ENCODE results near the gene SLC6A7. TPM values are rescaled to one million over a fixed set of nuclear protein-coding genes. Genes with fewer than 3 reads are reported as not detected.

SLC6A7 gene
- polyA plus RNA-seq, 1 donor from 2014 or later, result not detected

- Mint-ChIP-seq H3K27ac (no peak overlapping the region), H3K36me3 (no peaks in the 10 kb centered on the region), H3K4me1 (no peaks in the 10 kb centered on the region), H3K9me3 (no peaks in the 10 kb centered on the region), H3K27me3 (peaks cover 25% of the 10 kb centered on the region), H3K4me3 (no peak overlapping the region)
These were observed 3.0 kb upstream of the SLC6A7 start for GRCh38 chr5:150186897-150187296.

- Mint-ChIP-seq H3K4me3 (no peak overlapping the region), H3K9me3 (no peaks in the 10 kb centered on the region), H3K4me1 (no peaks in the 10 kb centered on the region), H3K36me3 (peaks cover 1% of the 10 kb centered on the region), H3K27me3 (peaks cover 29% of the 10 kb centered on the region), H3K27ac (no peak overlapping the region)
These were observed 1.6 kb upstream of the SLC6A7 start for GRCh38 chr5:150188146-150188842.

GRCh38 chr5:150189326-150189725 is 536 bp upstream of the SLC6A7 start:
- Mint-ChIP-seq H3K4me3 (no peak overlapping the region), H3K4me1 (no peaks in the 10 kb centered on the region), H3K36me3 (peaks cover 1% of the 10 kb centered on the region), H3K9me3 (no peaks in the 10 kb centered on the region), H3K27me3 (peaks cover 29% of the 10 kb centered on the region), H3K27ac (no peak overlapping the region)

GRCh38 chr5:150190503-150190979 is 679 bp downstream of the SLC6A7 start:
- Mint-ChIP-seq H3K27me3 (peaks cover 32% of the 10 kb centered on the region), H3K4me1 (no peaks in the 10 kb centered on the region), H3K9me3 (no peaks in the 10 kb centered on the region), H3K27ac (no peak overlapping the region), H3K4me3 (no peak overlapping the region), H3K36me3 (peaks cover 1% of the 10 kb centered on the region)

GRCh38 chr5:150190987-150191386 is 1.1 kb downstream of the SLC6A7 start:
- peaks cover 32% of the 10 kb centered on the region for H3K27me3 Mint-ChIP-seq
- H3K27ac Mint-ChIP-seq, result no peak overlapping the region
- no peaks in the 10 kb centered on the region for H3K4me1 Mint-ChIP-seq

GRCh38 chr5:150192462-150192861 is 2.6 kb downstream of the SLC6A7 start:
- H3K36me3 Mint-ChIP-seq, result peaks cover 1% of the 10 kb centered on the region

More at GRCh38 chr5:150190987-150191386, 1.1 kb downstream of the SLC6A7 start:
- Mint-ChIP-seq H3K4me3 (no peak overlapping the region), H3K9me3 (no peaks in the 10 kb centered on the region), H3K36me3 (peaks cover 1% of the 10 kb centered on the region)

GRCh38 chr5:150195736-150196485 is 6.0 kb downstream of the SLC6A7 start:
- H3K4me3 Mint-ChIP-seq, result no peak overlapping the region

More at GRCh38 chr5:150192462-150192861, 2.6 kb downstream of the SLC6A7 start:
- Mint-ChIP-seq H3K27me3 (peaks cover 29% of the 10 kb centered on the region), H3K4me3 (no peak overlapping the region), H3K4me1 (no peaks in the 10 kb centered on the region), H3K27ac (no peak overlapping the region), H3K9me3 (no peaks in the 10 kb centered on the region)

GRCh38 chr5:150196514-150196913 is 6.7 kb downstream of the SLC6A7 start:
- Mint-ChIP-seq H3K4me3 (no peak overlapping the region), H3K27ac (no peak overlapping the region), H3K4me1 (no peaks in the 10 kb centered on the region), H3K9me3 (peaks cover 0 to 5% (median 0%) of the 10 kb centered on the region in 3 donors), H3K36me3 (peaks cover 1% of the 10 kb centered on the region), H3K27me3 (peaks cover 16% of the 10 kb centered on the region)

More at GRCh38 chr5:150195736-150196485, 6.0 kb downstream of the SLC6A7 start:
- peak overlapping the region in 1 of 3 donors; percentile 35 for H3K27ac Mint-ChIP-seq
- H3K4me1 Mint-ChIP-seq, result no peaks in the 10 kb centered on the region
- H3K9me3 Mint-ChIP-seq, result peaks cover 0 to 5% (median 0%) of the 10 kb centered on the region in 3 donors
- H3K36me3 Mint-ChIP-seq, result peaks cover 1% of the 10 kb centered on the region
- H3K27me3 Mint-ChIP-seq, result peaks cover 20% of the 10 kb centered on the region

GRCh38 chr5:150196986-150197385 is 7.1 kb downstream of the SLC6A7 start:
- no peaks in the 10 kb centered on the region for H3K4me1 Mint-ChIP-seq
- H3K4me3 Mint-ChIP-seq, result no peak overlapping the region
- H3K27me3 Mint-ChIP-seq, result peaks cover 16% of the 10 kb centered on the region
- H3K9me3 Mint-ChIP-seq, result peaks cover 0 to 5% (median 0%) of the 10 kb centered on the region in 3 donors
- no peak overlapping the region for H3K27ac Mint-ChIP-seq
- peaks cover 1% of the 10 kb centered on the region for H3K36me3 Mint-ChIP-seq

- peaks cover 13% of the 10 kb centered on the region for H3K27me3 Mint-ChIP-seq
- H3K4me3 Mint-ChIP-seq, result no peak overlapping the region
- H3K4me1 Mint-ChIP-seq, result no peaks in the 10 kb centered on the region
- H3K27ac Mint-ChIP-seq, result no peak overlapping the region
- H3K36me3 Mint-ChIP-seq, result no peaks in the 10 kb centered on the region
- H3K9me3 Mint-ChIP-seq, result peaks cover 0 to 5% (median 0%) of the 10 kb centered on the region in 3 donors
These were observed 7.6 kb downstream of the SLC6A7 start for GRCh38 chr5:150197476-150197875.

GRCh38 chr5:150202501-150202900 is 12.6 kb downstream of the SLC6A7 start:
- peaks cover 12% of the 10 kb centered on the region for H3K27me3 Mint-ChIP-seq
- no peaks in the 10 kb centered on the region for H3K36me3 Mint-ChIP-seq
- H3K27ac Mint-ChIP-seq, result no peak overlapping the region
- peak overlapping the region in 1 of 4 donors; percentile 73 for H3K4me3 Mint-ChIP-seq
- H3K4me1 Mint-ChIP-seq, result peaks cover 0 to 1% (median 0%) of the 10 kb centered on the region in 3 donors
- H3K9me3 Mint-ChIP-seq, result peaks cover 0 to 5% (median 0%) of the 10 kb centered on the region in 3 donors

GRCh38 chr5:150203832-150204589 is 14.1 kb downstream of the SLC6A7 start:
- H3K36me3 Mint-ChIP-seq, result no peaks in the 10 kb centered on the region
- no peak overlapping the region for H3K27ac Mint-ChIP-seq
- no peak overlapping the region for H3K4me3 Mint-ChIP-seq
- peaks cover 0 to 4% (median 1%) of the 10 kb centered on the region in 3 donors for H3K4me1 Mint-ChIP-seq
- H3K27me3 Mint-ChIP-seq, result peaks cover 23% of the 10 kb centered on the region
- H3K9me3 Mint-ChIP-seq, result peaks cover 0 to 5% (median 0%) of the 10 kb centered on the region in 3 donors

GRCh38 chr5:150204590-150204960 is 14.7 kb downstream of the SLC6A7 start:
- Mint-ChIP-seq H3K4me3 (no peak overlapping the region), H3K9me3 (peaks cover 0 to 5% (median 0%) of the 10 kb centered on the region in 3 donors), H3K27ac (no peak overlapping the region), H3K27me3 (peaks cover 27% of the 10 kb centered on the region), H3K36me3 (no peaks in the 10 kb centered on the region), H3K4me1 (peaks cover 0 to 8% (median 1%) of the 10 kb centered on the region in 3 donors)

- H3K9me3 Mint-ChIP-seq, result no peaks in the 10 kb centered on the region
- H3K4me3 Mint-ChIP-seq, result no peak overlapping the region
- H3K4me1 Mint-ChIP-seq, result peaks cover 0 to 8% (median 1%) of the 10 kb centered on the region in 3 donors
- H3K36me3 Mint-ChIP-seq, result no peaks in the 10 kb centered on the region
- H3K27ac Mint-ChIP-seq, result no peak overlapping the region
- H3K27me3 Mint-ChIP-seq, result peaks cover 25% of the 10 kb centered on the region
These were observed 16.4 kb downstream of the SLC6A7 start for GRCh38 chr5:150206098-150206778.
